Measurements from ENCODE around the gene FOLR3.
"Not testable (repeated sequence)": the region's sequence is repeated elsewhere in the genome, so short reads cannot be mapped to it uniquely, and the experiment has no call there.

Gene FOLR3

GRCh38 chr11:72124046-72124445, 11.5 kb upstream of the FOLR3 start:
- no peak for DNase-seq

- DNase-seq, result no peak
Measured at GRCh38 chr11:72125956-72126355, 9.6 kb upstream of the FOLR3 start.

GRCh38 chr11:72127923-72128322, 7.6 kb upstream of the FOLR3 start:
- DNase-seq, result no peak

GRCh38 chr11:72129381-72129780, 6.1 kb upstream of the FOLR3 start:
- DNase-seq, result no peak

- no peak for DNase-seq
Measured at GRCh38 chr11:72132646-72133045, 2.9 kb upstream of the FOLR3 start.

GRCh38 chr11:72135891-72136683, 562 bp downstream of the FOLR3 start:
- DNase-seq, result no peak

GRCh38 chr11:72136684-72137262, 1.2 kb downstream of the FOLR3 start:
- DNase-seq, result no peak

- no peak for DNase-seq
Measured at GRCh38 chr11:72138821-72139390, 3.4 kb downstream of the FOLR3 start.

GRCh38 chr11:72139500-72139899, 4.0 kb downstream of the FOLR3 start:
- no peak for DNase-seq

GRCh38 chr11:72140661-72141060, 5.1 kb downstream of the FOLR3 start:
- no peak for DNase-seq

- DNase-seq, result no peak
Measured at GRCh38 chr11:72141066-72141465, 5.5 kb downstream of the FOLR3 start.

GRCh38 chr11:72142086-72142485, 6.6 kb downstream of the FOLR3 start:
- not testable (repeated sequence) for DNase-seq

- not testable (repeated sequence) for DNase-seq
Measured at GRCh38 chr11:72142543-72142942, 7.0 kb downstream of the FOLR3 start.

- DNase-seq, result no peak
Measured at GRCh38 chr11:72144807-72145565, 9.5 kb downstream of the FOLR3 start.

GRCh38 chr11:72146625-72147024, 11.1 kb downstream of the FOLR3 start:
- no peak for DNase-seq

- no peak for DNase-seq
Measured at GRCh38 chr11:72150882-72151281, 15.4 kb downstream of the FOLR3 start.

GRCh38 chr11:72153874-72154273, 18.3 kb downstream of the FOLR3 start:
- not testable (repeated sequence) for DNase-seq

- DNase-seq, result no peak
Measured at GRCh38 chr11:72154816-72155215, 19.3 kb downstream of the FOLR3 start.

- no peak for DNase-seq
Measured at GRCh38 chr11:72155751-72156150, 20.2 kb downstream of the FOLR3 start.

GRCh38 chr11:72157131-72157530, 21.6 kb downstream of the FOLR3 start:
- no peak for DNase-seq

- DNase-seq, result no peak
Measured at GRCh38 chr11:72160319-72160718, 24.8 kb downstream of the FOLR3 start.

GRCh38 chr11:72162891-72163492, 27.5 kb downstream of the FOLR3 start:
- no peak for DNase-seq

- DNase-seq, result not testable (repeated sequence)
Measured at GRCh38 chr11:72164187-72164586, 28.7 kb downstream of the FOLR3 start.

Measured in islet precursor cell (in vitro differentiated cells).